ENCODE measurements around the gene SLC18A2.
"Not testable (repeated sequence)": the region's sequence is repeated elsewhere in the genome, so short reads cannot be mapped to it uniquely, and the experiment has no call there.

Gene SLC18A2

GRCh38 chr10:117240621-117241529 lies at the start of gene SLC18A2:
Gene SLC18A2, plus strand, starts transcription at chr10:117241114. Its CDS starts 580 bp downstream, at chr10:117241694.
- peak; percentile 59 for DNase-seq

GRCh38 chr10:117197189-117197588 lies 43.7 kb upstream of the SLC18A2 start, which contains the start of gene KCNK18:
Gene KCNK18, plus strand, starts transcription at chr10:117197489. Its CDS starts 0 bp downstream, at chr10:117197489.
- no peak for DNase-seq

- DNase-seq, result no peak
These were observed 42.8 kb upstream of the SLC18A2 start for GRCh38 chr10:117198088-117198487.

- no peak for DNase-seq
These were observed 39.1 kb upstream of the SLC18A2 start for GRCh38 chr10:117201826-117202225.

GRCh38 chr10:117204316-117204715 lies 36.6 kb upstream of the SLC18A2 start:
- no peak for DNase-seq

GRCh38 chr10:117212176-117212575 lies 28.7 kb upstream of the SLC18A2 start:
- DNase-seq, result no peak

- no peak for DNase-seq
These were observed 26.5 kb upstream of the SLC18A2 start for GRCh38 chr10:117214401-117214800.

- DNase-seq, result no peak
These were observed 25.8 kb upstream of the SLC18A2 start for GRCh38 chr10:117215079-117215478.

- DNase-seq, result no peak
These were observed 24.9 kb upstream of the SLC18A2 start for GRCh38 chr10:117216028-117216427.

GRCh38 chr10:117216611-117217195 lies 24.2 kb upstream of the SLC18A2 start:
- peak; percentile 84 for DNase-seq

- no peak for DNase-seq
These were observed 23.6 kb upstream of the SLC18A2 start for GRCh38 chr10:117217196-117217761.

GRCh38 chr10:117218654-117219053 lies 22.3 kb upstream of the SLC18A2 start:
- peak; percentile 88 for DNase-seq

- peak; percentile 92 for DNase-seq
These were observed 19.7 kb upstream of the SLC18A2 start for GRCh38 chr10:117221156-117221711.

GRCh38 chr10:117222552-117222951 lies 18.4 kb upstream of the SLC18A2 start:
- no peak for DNase-seq

GRCh38 chr10:117222976-117223692 lies 17.8 kb upstream of the SLC18A2 start:
- no peak for DNase-seq

- no peak for DNase-seq
These were observed 17.1 kb upstream of the SLC18A2 start for GRCh38 chr10:117223693-117224430.

GRCh38 chr10:117224881-117225280 lies 16.0 kb upstream of the SLC18A2 start:
- no peak for DNase-seq

GRCh38 chr10:117226813-117227451 lies 14.0 kb upstream of the SLC18A2 start:
- DNase-seq, result no peak

GRCh38 chr10:117228210-117228609 lies 12.7 kb upstream of the SLC18A2 start:
- DNase-seq, result no peak

GRCh38 chr10:117230107-117230506 lies 10.8 kb upstream of the SLC18A2 start:
- DNase-seq, result not testable (repeated sequence)

- no peak for DNase-seq
These were observed 3.4 kb upstream of the SLC18A2 start for GRCh38 chr10:117237401-117237991.
